PC-9 (cell line): ENCODE measurements around the gene PTPRC. TPM values are rescaled to one million over a fixed set of nuclear protein-coding genes. Genes with fewer than 3 reads are reported as not detected.

Source experiments
- BruUV-seq: library from RNA; stranded (reverse); fragments of 400-500 nt; replicated peaks from 2 replicates; lab custom pipeline; 2021; lab: Mats Ljungman, UMichigan
- CTCF ChIA-PET: fragments of 300-600 bp; sonication (Branson Sonifier 250); formaldehyde crosslinking; loops from one replicate; lab custom pipeline; 2022; ENCODE audit warnings: antibody characterized with exemption; lab: Charles Lee
- POLR2A ChIA-PET: fragments of 300-600 bp; sonication (Branson Sonifier 250); formaldehyde crosslinking; loops from one replicate; lab custom pipeline; 2022; ENCODE audit warnings: antibody characterized with exemption; ENCODE audit not compliant: unreplicated experiment; lab: Charles Lee
- DNase-seq, 2 experiments: peaks; one replicate each; pipeline versions ENCODE4 v3.0.0 to v3.0.0-alpha.2; 2015 to 2022; ENCODE audit warnings: mixed read lengths in 1 of 2
- H2AFZ ChIP-seq: fragments of 200-600 bp; sonication (generic); 2 replicates; pipeline ENCODE4 v1.8.1; 2017; ENCODE audit warnings: antibody characterized with exemption
- H3F3A ChIP-seq: fragments of 200-600 bp; sonication (generic); 2 replicates; pipeline ENCODE4 v1.8.1; 2017; ENCODE audit warnings: antibody characterized with exemption, mild to moderate bottlenecking, low read depth; ENCODE audit not compliant: insufficient read depth
- H3K27ac ChIP-seq: fragments of 200-600 bp; sonication (generic); 2 replicates; pipeline ENCODE4 v1.6.1; 2016; ENCODE audit warnings: mixed run types
- H3K27me3 ChIP-seq: fragments of 200-600 bp; sonication (generic); 2 replicates; pipeline ENCODE4 v1.6.1; 2016; ENCODE audit warnings: low read depth, mixed run types; ENCODE audit not compliant: insufficient read depth
- H3K36me3 ChIP-seq: fragments of 200-600 bp; sonication (generic); 2 replicates; pipeline ENCODE4 v1.6.1; 2016; ENCODE audit warnings: low read depth, mixed run types
- H3K4me1 ChIP-seq: fragments of 200-600 bp; sonication (generic); replicated peaks from 2 replicates; pipeline ENCODE4 v1.6.1; 2016; ENCODE audit warnings: mixed run types; ENCODE audit not compliant: insufficient read depth
- H3K4me2 ChIP-seq: fragments of 200-600 bp; sonication (generic); 2 replicates; pipeline ENCODE4 v1.6.1; 2017; ENCODE audit warnings: mixed run types
- H3K4me3 ChIP-seq: fragments of 200-600 bp; sonication (generic); 2 replicates; pipeline ENCODE4 v1.6.1; 2016; ENCODE audit warnings: mixed run types
- H3K79me2 ChIP-seq: fragments of 200-600 bp; sonication (generic); 2 replicates; pipeline ENCODE4 v1.6.1; 2017; ENCODE audit warnings: low read depth, mixed run types
- H3K9me2 ChIP-seq: fragments of 200-600 bp; sonication (generic); 2 replicates; pipeline ENCODE4 v1.8.1; 2017; ENCODE audit warnings: mild to moderate bottlenecking; ENCODE audit not compliant: insufficient read depth
- H3K9me3 ChIP-seq: fragments of 200-600 bp; sonication (generic); 2 replicates; pipeline ENCODE4 v1.8.1; 2016; ENCODE audit warnings: low read depth; ENCODE audit not compliant: insufficient read depth
- H4K20me1 ChIP-seq: fragments of 200-600 bp; sonication (generic); 2 replicates; pipeline ENCODE4 v1.8.1; 2017; ENCODE audit not compliant: insufficient read depth
- EZH2 ChIP-seq: fragments of 200-600 bp; sonication (generic); IDR thresholded peaks from 2 replicates; pipeline ENCODE4 v1.8.0; 2017; ENCODE audit warnings: antibody characterized with exemption, low read depth
- intact Hi-C: fragments of 100-400 bp; cut with micrococcal nuclease; formaldehyde crosslinking; loops from one replicate; pipeline ENCODE4 v1.10.0; 2022; ENCODE audit not compliant: unreplicated experiment
- total RNA-seq: library from RNA; stranded (reverse); gene quantifications from 2 replicates; pipeline ENCODE4 v1.2.3, GENCODE V29; 2021
- TF ChIP-seq, protein P1 (sequence below): fragments of 200-600 bp; sonication (generic); conservative IDR thresholded peaks from 2 replicates; pipeline ENCODE4 v1.6.1; 2017; ENCODE audit warnings: mixed run types, antibody characterized with exemption, mild to moderate bottlenecking, moderate library complexity

PTPRC gene
- total RNA-seq, 1 experiment from 2014 or later, result 0.79 TPM

DNA sequence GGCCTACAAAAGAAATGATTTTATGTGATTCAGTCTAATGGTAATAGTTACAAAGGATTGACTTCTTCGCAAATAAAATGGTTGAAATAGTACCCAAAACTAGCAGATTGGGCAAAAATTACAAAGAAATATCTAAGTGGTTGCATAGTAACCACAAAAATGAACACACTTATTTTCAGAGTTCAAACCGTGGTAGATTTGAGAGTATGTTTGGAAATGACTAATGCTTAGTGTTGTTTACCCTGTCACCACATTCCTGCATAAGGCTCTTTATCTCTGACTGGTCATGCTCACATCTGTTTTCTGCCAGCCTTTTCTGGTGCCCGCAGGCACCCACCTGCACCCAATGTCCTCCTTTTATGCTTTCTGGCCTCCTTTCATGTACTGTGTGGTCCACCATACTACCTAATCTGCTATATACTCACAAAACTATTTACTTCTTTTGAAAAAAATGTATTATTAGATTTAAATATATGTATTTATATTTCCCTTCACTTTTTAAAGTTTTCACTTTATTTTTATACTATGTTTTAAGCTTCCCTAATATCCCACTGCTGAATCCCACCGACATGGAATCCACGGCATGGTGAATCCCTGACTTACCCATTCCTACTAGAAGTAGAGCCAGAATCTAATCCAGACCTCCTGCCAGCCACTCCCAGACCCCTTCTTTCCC lies 30.3 kb downstream of the PTPRC start:
- H3K4me3 ChIP-seq, result no peak overlapping the region
- no peak overlapping the region for H2AFZ ChIP-seq
- no peaks in the 10 kb centered on the region for H3K79me2 ChIP-seq
- intact Hi-C loops, result loop anchor here (1.0 kb wide), 2 partner anchors 12 to 31 kb away; no protein-coding TSS in a partner anchor
- peaks cover 13% of the 10 kb centered on the region; the same call in 1 of the 2 replicates for H3F3A ChIP-seq
- H3K36me3 ChIP-seq, result no peaks in the 10 kb centered on the region
- DNase-seq, result peak; percentile 63 to 82
- H3K9me2 ChIP-seq, result no peaks in the 10 kb centered on the region
- H3K4me1 ChIP-seq, result peaks cover 25% of the 10 kb centered on the region
- 0 out of 2 replicates have a peak, but pooled peaks cover 10% of the 10 kb centered on the region for H3K9me3 ChIP-seq
- ChIA-PET CTCF (interaction anchor here (1.0 kb wide), 1 partner anchor 17 kb away, joined by 3 read pairs; no protein-coding TSS in a partner anchor), POLR2A (interaction anchor here (0.6 kb wide), 1 partner anchor 1071 kb away, joined by 4 read pairs; no protein-coding TSS in a partner anchor)
- H3K4me2 ChIP-seq, result no peak overlapping the region
- H3K27ac ChIP-seq, result peak overlapping the region; percentile 36
- TSS peak; percentile 55 for BruUV-seq
- H4K20me1 ChIP-seq, result no peaks in the 10 kb centered on the region
- no peaks in the 10 kb centered on the region for H3K27me3 ChIP-seq
- TF ChIP-seq, protein P1, sequence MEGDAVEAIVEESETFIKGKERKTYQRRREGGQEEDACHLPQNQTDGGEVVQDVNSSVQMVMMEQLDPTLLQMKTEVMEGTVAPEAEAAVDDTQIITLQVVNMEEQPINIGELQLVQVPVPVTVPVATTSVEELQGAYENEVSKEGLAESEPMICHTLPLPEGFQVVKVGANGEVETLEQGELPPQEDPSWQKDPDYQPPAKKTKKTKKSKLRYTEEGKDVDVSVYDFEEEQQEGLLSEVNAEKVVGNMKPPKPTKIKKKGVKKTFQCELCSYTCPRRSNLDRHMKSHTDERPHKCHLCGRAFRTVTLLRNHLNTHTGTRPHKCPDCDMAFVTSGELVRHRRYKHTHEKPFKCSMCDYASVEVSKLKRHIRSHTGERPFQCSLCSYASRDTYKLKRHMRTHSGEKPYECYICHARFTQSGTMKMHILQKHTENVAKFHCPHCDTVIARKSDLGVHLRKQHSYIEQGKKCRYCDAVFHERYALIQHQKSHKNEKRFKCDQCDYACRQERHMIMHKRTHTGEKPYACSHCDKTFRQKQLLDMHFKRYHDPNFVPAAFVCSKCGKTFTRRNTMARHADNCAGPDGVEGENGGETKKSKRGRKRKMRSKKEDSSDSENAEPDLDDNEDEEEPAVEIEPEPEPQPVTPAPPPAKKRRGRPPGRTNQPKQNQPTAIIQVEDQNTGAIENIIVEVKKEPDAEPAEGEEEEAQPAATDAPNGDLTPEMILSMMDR, result no peak
- no peak for TF ChIP-seq EZH2

DNA sequence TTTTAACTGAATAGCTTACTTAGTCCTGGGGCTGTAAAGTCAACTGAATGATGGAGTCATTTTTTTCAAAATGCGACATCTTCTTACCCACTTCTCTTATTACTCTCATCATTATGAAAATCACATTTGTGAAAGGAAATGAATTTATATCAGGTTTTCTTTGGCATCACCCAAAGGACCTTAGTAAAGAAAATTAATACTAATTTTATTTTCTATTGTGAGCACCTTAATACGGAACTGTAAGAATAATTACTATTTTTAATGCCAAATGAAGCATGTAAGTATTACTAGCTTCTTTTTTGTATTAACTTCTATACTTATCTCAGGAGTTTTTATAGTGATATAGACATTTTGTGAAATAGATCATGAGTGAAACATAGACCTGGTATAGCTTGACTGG lies 30.9 kb downstream of the PTPRC start:
- no peak for TF ChIP-seq EZH2
- TF ChIP-seq, protein P1, result no peak
- intact Hi-C loops, result loop anchor here (1.0 kb wide), 2 partner anchors 12 to 31 kb away; no protein-coding TSS in a partner anchor
- Histone ChIP-seq H3K79me2 (no peaks in the 10 kb centered on the region), H4K20me1 (no peaks in the 10 kb centered on the region), H3K4me2 (no peak overlapping the region), H3K4me3 (no peak overlapping the region), H3F3A (peaks cover 13% of the 10 kb centered on the region; the same call in 1 of the 2 replicates), H3K36me3 (no peaks in the 10 kb centered on the region), H3K27me3 (no peaks in the 10 kb centered on the region), H3K9me3 (0 out of 2 replicates have a peak, but pooled peaks cover 10% of the 10 kb centered on the region), H3K9me2 (no peaks in the 10 kb centered on the region), H3K4me1 (peaks cover 25% of the 10 kb centered on the region), H2AFZ (no peak overlapping the region), H3K27ac (no peak overlapping the region)
- no TSS peak for BruUV-seq
- POLR2A ChIA-PET, result interaction anchor here (0.7 kb wide), 1 partner anchor 13 kb away, joined by 4 read pairs; no protein-coding TSS in a partner anchor
- CTCF ChIA-PET, result interaction anchor here (1.0 kb wide), 1 partner anchor 16 kb away, joined by 3 read pairs; no protein-coding TSS in a partner anchor
- DNase-seq, result no peak

DNA sequence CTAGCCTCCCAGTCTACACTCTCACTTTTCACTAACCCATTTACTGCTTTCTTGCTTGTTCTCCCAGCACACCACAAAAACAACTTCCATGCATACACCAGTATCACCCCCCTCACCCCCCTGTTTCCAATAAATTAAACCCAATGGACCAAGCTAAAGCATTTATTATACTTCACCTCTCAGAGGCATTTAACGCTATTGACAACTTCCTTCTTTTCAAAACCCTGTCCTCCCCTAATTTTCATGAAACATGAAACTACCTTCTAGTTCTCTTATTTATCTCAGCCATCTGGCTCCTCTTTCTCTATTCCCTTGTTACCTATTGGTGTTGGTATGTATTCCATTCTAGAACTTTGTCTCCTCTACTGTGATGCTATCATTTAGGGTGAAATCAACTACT lies 32.3 kb downstream of the PTPRC start:
- H3K9me3 ChIP-seq, result 0 out of 2 replicates have a peak, but pooled peaks cover 10% of the 10 kb centered on the region
- intact Hi-C loops, result no loop called here
- no TSS peak for BruUV-seq
- ChIA-PET CTCF (interaction anchor here (1.5 kb wide), 1 partner anchor 172 kb away, joined by 5 read pairs; no protein-coding TSS in a partner anchor), POLR2A (no interaction called here)
- H3K4me1 ChIP-seq, result peaks cover 25% of the 10 kb centered on the region
- DNase-seq, result no peak
- no peaks in the 10 kb centered on the region for H3K36me3 ChIP-seq
- no peaks in the 10 kb centered on the region for H3K27me3 ChIP-seq
- H3K79me2 ChIP-seq, result no peaks in the 10 kb centered on the region
- H3K27ac ChIP-seq, result no peak overlapping the region
- H4K20me1 ChIP-seq, result no peaks in the 10 kb centered on the region
- peaks cover 13% of the 10 kb centered on the region; the same call in 1 of the 2 replicates for H3F3A ChIP-seq
- no peak overlapping the region for H3K4me3 ChIP-seq
- H3K4me2 ChIP-seq, result no peak overlapping the region
- TF ChIP-seq, protein P1, result no peak
- TF ChIP-seq EZH2, result no peak
- H3K9me2 ChIP-seq, result no peaks in the 10 kb centered on the region
- H2AFZ ChIP-seq, result no peak overlapping the region
